Epithelial cell of esophagus (primary cell): ENCODE measurements around the gene KRTAP4-12.
"Not testable (repeated sequence)": the region's sequence is repeated elsewhere in the genome, so short reads cannot be mapped to it uniquely, and the experiment has no call there.

Experiments used
- DNase-seq: peaks from one replicate; pipeline ENCODE4 v3.0.0; 2010; ENCODE audit warnings: low read depth
- H3K4me3 ChIP-seq: 2 replicates; pipeline ENCODE4 v1.5.1; 2011; ENCODE audit warnings: mild to moderate bottlenecking, low read length, control low read depth
- CTCF ChIP-seq: IDR thresholded peaks from 2 replicates; pipeline ENCODE4 v1.5.1; 2011; ENCODE audit warnings: low read depth, mild to moderate bottlenecking, low read length, control low read depth, inconsistent platforms; ENCODE audit not compliant: insufficient read depth; ENCODE audit errors: missing control alignments

KRTAP4-12 gene

GRCh38 chr17:41096055-41096454 lies 27.9 kb downstream of the KRTAP4-12 start:
- no peak for TF ChIP-seq CTCF
- DNase-seq = no peak
- no peak overlapping the region for H3K4me3 ChIP-seq

GRCh38 chr17:41088760-41089352 lies 35.1 kb downstream of the KRTAP4-12 start:
- not testable (repeated sequence) for H3K4me3 ChIP-seq, DNase-seq

GRCh38 chr17:41084100-41084856 lies 39.7 kb downstream of the KRTAP4-12 start, which contains the start of gene KRTAP4-7:
Gene KRTAP4-7, plus strand, starts transcription at chr17:41084150. Its CDS starts 57 bp downstream, at chr17:41084207.
- not testable (repeated sequence) for H3K4me3 ChIP-seq, DNase-seq

GRCh38 chr17:41083427-41083826 lies 40.6 kb downstream of the KRTAP4-12 start:
- peak; percentile 49 for DNase-seq
- H3K4me3 ChIP-seq = not testable (repeated sequence)

GRCh38 chr17:41082626-41083025 lies 41.4 kb downstream of the KRTAP4-12 start:
- no peak overlapping the region for H3K4me3 ChIP-seq
- peak; percentile 82 for DNase-seq
- TF ChIP-seq CTCF = no peak

- DNase-seq = no peak
- no peak overlapping the region for H3K4me3 ChIP-seq
- TF ChIP-seq CTCF = no peak
These were observed 47.2 kb downstream of the KRTAP4-12 start for GRCh38 chr17:41076788-41077187.

- no peak overlapping the region for H3K4me3 ChIP-seq
- no peak for TF ChIP-seq CTCF
- DNase-seq = no peak
These were observed 50.3 kb downstream of the KRTAP4-12 start for GRCh38 chr17:41073676-41074075.
